GM12878 (cell line): Measurements from ENCODE around the gene BAZ1B. TPM values are rescaled to one million over a fixed set of nuclear protein-coding genes. Genes with fewer than 3 reads are reported as not detected.
A peak's percentile ranks its signal among the peaks of the same experiment; 100 is the strongest.
"Not testable (repeated sequence)": the region's sequence is repeated elsewhere in the genome, so short reads cannot be mapped to it uniquely, and the experiment has no call there.

Source experiments
- ATAC-seq: fragments of 200-7000 bp; cut with Tn5 transposase; 3 replicates; pipeline ENCODE4 v1.9.1; 2020; ENCODE audit warnings: mild to moderate bottlenecking, moderate library complexity
- BruUV-seq: library from RNA; stranded (reverse); fragments of 400-500 nt; replicated peaks from 2 replicates; lab custom pipeline; 2021; lab: Mats Ljungman, UMichigan
- CTCF ChIA-PET: fragments of 300-600 bp; sonication (Branson Sonifier 250); formaldehyde crosslinking; extraction: SDS; loops from one replicate; lab custom pipeline; 2021; ENCODE audit warnings: inconsistent platforms; lab: Yijun Ruan, JAX
- POLR2A ChIA-PET: fragments of 350-600 bp; formaldehyde crosslinking; extraction: SDS; loops from one replicate; lab custom pipeline; 2021; ENCODE audit warnings: inconsistent platforms; lab: Charles Lee
- RAD21 ChIA-PET: fragments of 300-600 bp; sonication (Branson Sonifier 250); formaldehyde crosslinking; loops from one replicate; lab custom pipeline; 2023; ENCODE audit warnings: antibody characterized with exemption; ENCODE audit not compliant: unreplicated experiment; lab: Charles Lee
- SMC1A ChIA-PET: fragments of 300-600 bp; sonication (Branson Sonifier 250); formaldehyde crosslinking; loops from one replicate; lab custom pipeline; 2023; ENCODE audit not compliant: unreplicated experiment, uncharacterized antibody; lab: Charles Lee
- DNase-seq: peaks from one replicate; pipeline ENCODE4 v3.0.0-alpha.2; 2011; ENCODE audit warnings: low read depth, low spot score
- FAIRE-seq: peaks from 3 replicates; lab custom pipeline; 2011; peaks lifted over from hg19 to GRCh38; lab: Jason Lieb, UNC
- H2AFZ ChIP-seq: 2 replicates; pipeline ENCODE4 v1.6.0; 2011; ENCODE audit warnings: low read depth, low read length, control low read depth; ENCODE audit not compliant: control insufficient read depth
- H3K27ac ChIP-seq: 2 replicates; pipeline ENCODE4 v1.5.1; 2011; ENCODE audit warnings: control low read depth; ENCODE audit not compliant: control insufficient read depth, insufficient read depth
- H3K27me3 ChIP-seq, 2 experiments: replicated peaks in 1 of 2; 2 replicates each; pipeline versions ENCODE4 v1.6.0 to v1.6.1; 2011; ENCODE audit warnings: low read length in 1 of 2; ENCODE audit not compliant: control insufficient read depth in 2 of 2, insufficient read depth in 2 of 2
- H3K36me3 ChIP-seq, 2 experiments: 2 replicates each; pipeline ENCODE4 v1.5.1; 2011; ENCODE audit warnings: low read length in 1 of 2; ENCODE audit not compliant: control insufficient read depth in 2 of 2, insufficient read depth in 2 of 2
- H3K4me1 ChIP-seq: 2 replicates; pipeline ENCODE4 v1.6.1; 2011; ENCODE audit warnings: mild to moderate bottlenecking, low read length, moderate library complexity, mixed read lengths; ENCODE audit not compliant: control insufficient read depth, insufficient read depth
- H3K4me2 ChIP-seq: 2 replicates; pipeline ENCODE4 v1.6.0; 2011; ENCODE audit warnings: control low read depth; ENCODE audit not compliant: control insufficient read depth, insufficient read depth
- H3K4me3 ChIP-seq: fragments of 200-600 bp; sonication (generic); 2 replicates; pipeline ENCODE4 v1.5.1; 2016
- H3K79me2 ChIP-seq: 2 replicates; pipeline ENCODE4 v1.6.0; 2011; ENCODE audit warnings: low read length; ENCODE audit not compliant: control insufficient read depth, insufficient read depth
- H3K9ac ChIP-seq: 2 replicates; pipeline ENCODE4 v1.8.0; 2011; ENCODE audit warnings: low read length, control low read depth, mixed read lengths; ENCODE audit not compliant: control insufficient read depth, insufficient read depth
- H3K9me3 ChIP-seq: replicated peaks from 3 replicates; pipeline ENCODE4 v1.5.1; 2011; ENCODE audit warnings: mild to moderate bottlenecking, low read length; ENCODE audit not compliant: control insufficient read depth, insufficient read depth
- H4K20me1 ChIP-seq: 2 replicates; pipeline ENCODE4 v1.6.0; 2011; ENCODE audit not compliant: control insufficient read depth, insufficient read depth
- FOXM1 ChIP-seq: IDR thresholded peaks from 2 replicates; pipeline ENCODE4 v1.6.1; 2012; ENCODE audit warnings: low read depth, mild to moderate bottlenecking, inconsistent platforms, low read length, moderate library complexity
- IKZF2 ChIP-seq, 2 experiments: fragments of 450-650 bp; IDR thresholded peaks; 2 replicates each; pipeline ENCODE4 v1.6.1; 2017; ENCODE audit warnings: mild to moderate bottlenecking in 2 of 2, moderate library complexity in 2 of 2
- PML ChIP-seq: IDR thresholded peaks from 2 replicates; pipeline ENCODE4 v1.6.1; 2012; ENCODE audit warnings: low read length, inconsistent platforms
- RAD21 ChIP-seq: IDR thresholded peaks from 2 replicates; pipeline ENCODE4 v1.6.1; 2011; ENCODE audit warnings: mild to moderate bottlenecking, low read depth, low read length, moderate library complexity; ENCODE audit not compliant: insufficient read depth
- RB1 ChIP-seq: fragments of 450-650 bp; formaldehyde crosslinking; IDR thresholded peaks from 2 replicates; pipeline ENCODE4 v1.6.1; 2017; ENCODE audit warnings: mild to moderate bottlenecking, borderline replicate concordance
- TCF7 ChIP-seq: IDR thresholded peaks from 2 replicates; pipeline ENCODE4 v1.6.1; 2014; ENCODE audit warnings: antibody characterized with exemption, borderline replicate concordance
- WGBS: methylation state at CpG from one replicate; pipeline ENCODE4 v1.1.6; 2016; ENCODE audit warnings: low lambda C conversion rate; ENCODE audit not compliant: insufficient replicate concordance, insufficient coverage; ENCODE audit errors: missing lambda C conversion rate; 5-methylcytosine and 5-hydroxymethylcytosine counted together
- in situ Hi-C: fragments of 300-500 bp; cut with MboI; formaldehyde crosslinking; loops from 9 replicates; pipeline ENCODE4 v1.14.3; 2018; ENCODE audit warnings: mixed read lengths
- intact Hi-C: fragments of 100-400 bp; cut with micrococcal nuclease; formaldehyde crosslinking; loops from one replicate; pipeline ENCODE4 v1.14.2; 2022; ENCODE audit not compliant: unreplicated experiment
- polyA plus RNA-seq, 11 experiments: library from polyadenylated mRNA; depleted of rRNA in 4 of 11; unstranded in 6 of 11; stranded (reverse) in 5 of 11; fragments of >200 nt; fragmentation: Nextera tagmentation in 4 of 11; fragmentation: Illumina TruSeq in 1 of 11; extraction: Ambion mirVana in 4 of 11; extraction: Trizol in 1 of 11; gene quantifications; 1 replicate in 1 of 11; 2 replicates in 10 of 11; pipeline versions ENCODE4 v1.2.1 to v1.2.3, GENCODE V29; 2011 to 2016; ENCODE audit warnings: inconsistent platforms in 2 of 11, missing spikeins in 2 of 11, low read depth in 1 of 11
- total RNA-seq, 4 experiments: library from RNA; depleted of rRNA in 3 of 4; stranded (reverse); fragments of >200 nt in 3 of 4; fragmentation: Illumina TruSeq in 1 of 4; extraction: Trizol in 1 of 4; gene quantifications; 2 replicates each; pipeline versions ENCODE4 v1.2.1 to v1.2.3, GENCODE V29; 2013 to 2021

The BAZ1B gene
- total and polyA plus RNA-seq, 10 of the 15 experiments (the other 5 are each of a cell fraction or from before 2014, with no cell fraction given), result 14.0 to 77.4 (median 36.2) TPM

DNA sequence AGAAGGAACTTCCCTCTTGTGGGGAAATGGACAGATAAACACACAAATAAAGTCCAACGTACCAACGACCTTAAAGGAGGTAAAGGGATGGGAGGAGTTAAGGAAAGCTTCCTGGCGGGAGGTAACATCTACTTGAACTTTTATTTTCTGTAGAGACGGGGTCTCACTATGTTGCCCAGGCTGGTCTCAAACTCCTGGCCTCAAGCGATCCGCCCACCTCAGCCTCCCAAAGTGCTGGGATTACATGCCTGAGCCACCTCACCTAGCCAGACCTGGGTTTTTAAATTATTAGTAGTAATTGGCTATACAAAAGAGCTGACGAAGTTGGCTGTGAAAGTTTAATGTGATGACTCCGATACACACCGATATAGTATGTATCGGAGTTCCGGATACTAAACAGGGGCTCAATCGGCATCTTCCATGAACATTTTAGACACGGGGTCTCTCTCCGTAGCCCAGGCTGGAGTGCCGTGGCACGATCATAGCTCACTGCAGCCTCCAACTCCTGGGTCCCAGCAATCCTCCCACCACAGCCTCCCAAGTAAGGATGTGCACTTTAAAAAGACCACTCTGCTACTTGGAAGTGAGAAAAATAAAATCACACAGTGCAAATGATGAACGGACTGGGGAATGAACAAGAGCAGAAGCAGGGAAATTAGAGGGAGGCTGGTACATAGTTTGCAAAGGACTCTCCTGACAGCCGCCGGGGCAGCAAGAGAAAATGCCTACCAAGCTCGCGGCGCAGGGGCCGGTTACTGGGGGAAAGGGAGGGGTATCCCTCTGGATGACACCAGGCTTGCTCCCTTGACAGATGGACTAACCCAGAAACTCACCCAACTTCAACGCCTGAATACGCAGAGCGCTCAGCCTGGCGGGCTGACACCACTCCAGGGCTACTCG lies 34.4 kb upstream of the BAZ1B start:
- intact Hi-C loops, result loop anchor here (1.0 to 2.0 kb wide), 2 partner anchors 22 to 34 kb away; partner anchors contain the start of genes BAZ1B and TBL2
- CTCF ChIA-PET, result interaction anchor here (1.5 to 1.8 kb wide), 2 partner anchors 31 to 35 kb away, joined by 4 to 8 read pairs; partner anchors contain the start of gene BAZ1B
- H3K79me2 ChIP-seq, result peaks cover 37% of the 10 kb centered on the region
- 14% methylated on average over 28 of the region's 28 CpGs for WGBS
- peak overlapping the region; percentile 37; the same call in 1 of the 2 replicates for H2AFZ ChIP-seq
- peaks cover 0 to 2% of the 10 kb centered on the region in 2 experiments; a peak in 1 of 4 replicates for H3K36me3 ChIP-seq
- no peaks in the 10 kb centered on the region for H3K9me3 ChIP-seq
- peak overlapping the region; percentile 97 for H3K27ac ChIP-seq
- POLR2A ChIA-PET, result interaction anchor here (0.6 to 3.7 kb wide), 6 partner anchors 9 to 38 kb away, joined by 3 to 41 read pairs (median 4); partner anchors contain the start of genes BAZ1B and TBL2
- DNase-seq (no peak), ATAC-seq (no peak), FAIRE-seq (no peak)
- BruUV-seq, result TSS peak; percentile 68
- peaks cover 18% of the 10 kb centered on the region for H3K4me1 ChIP-seq
- SMC1A ChIA-PET, result interaction anchor here (1.1 to 1.5 kb wide), 3 partner anchors 10 to 36 kb away, joined by 3 to 5 read pairs (median 4); no protein-coding TSS in a partner anchor
- H3K4me2 ChIP-seq, result peak overlapping the region; percentile 72
- no peak for TF ChIP-seq RB1
- TF ChIP-seq PML, result peak; percentile 2; the same call in 1 of the 2 replicates
- no peaks in the 10 kb centered on the region for H4K20me1 ChIP-seq
- H3K4me3 ChIP-seq, result peak overlapping the region; percentile 98
- RAD21 ChIA-PET, result interaction anchor here (1.1 to 4.1 kb wide), 6 partner anchors 9 to 35 kb away, joined by 3 to 21 read pairs (median 4); partner anchors contain the start of genes BAZ1B and TBL2
- in situ Hi-C loops, result no loop called here
- peak overlapping the region; percentile 91 for H3K9ac ChIP-seq
- no peaks in the 10 kb centered on the region for H3K27me3 ChIP-seq

- ATAC-seq, result no peak
- CTCF ChIA-PET, result interaction anchor here (0.7 to 1.8 kb wide), 3 partner anchors 11 to 34 kb away, joined by 3 to 8 read pairs (median 4); partner anchors contain the start of gene BAZ1B
- POLR2A ChIA-PET, result interaction anchor here (0.6 to 3.7 kb wide), 3 partner anchors 20 to 34 kb away, joined by 3 to 41 read pairs (median 4); partner anchors contain the start of gene BAZ1B
- TF ChIP-seq RAD21 (no peak), IKZF2 (IDR thresholded peaks at IDR 0.05) (no peak), FOXM1 (no peak), TCF7 (no peak)
- TF ChIP-seq, all 136 proteins: peak for 0
- H3K4me1 ChIP-seq, result peaks cover 17% of the 10 kb centered on the region
- SMC1A ChIA-PET, result interaction anchor here (0.8 to 1.4 kb wide), 2 partner anchors 30 kb away, joined by 3 to 5 read pairs; no protein-coding TSS in a partner anchor
- H3K36me3 ChIP-seq, result peaks cover 0 to 6% of the 10 kb centered on the region in 2 experiments; a peak in 1 of 4 replicates
- DNase-seq, result no peak
- WGBS, result 72% methylated on average over 6 of the region's 6 CpGs
- peaks cover 37% of the 10 kb centered on the region for H3K79me2 ChIP-seq
- no peak overlapping the region for H3K27ac ChIP-seq
- H2AFZ ChIP-seq, result no peak overlapping the region
- FAIRE-seq, result no peak
- intact Hi-C loops, result no loop called here
- H3K27me3 ChIP-seq, result no peaks in the 10 kb centered on the region
- H3K4me3 ChIP-seq, result peak overlapping the region; percentile 98
- no peaks in the 10 kb centered on the region for H4K20me1 ChIP-seq
- in situ Hi-C loops, result no loop called here
- peak overlapping the region; percentile 91; the same call in 1 of the 2 replicates for H3K9ac ChIP-seq
- H3K9me3 ChIP-seq, result no peaks in the 10 kb centered on the region
- BruUV-seq, result no TSS peak
- RAD21 ChIA-PET, result interaction anchor here (1.1 to 1.5 kb wide), 3 partner anchors 8 to 33 kb away, joined by 3 to 6 read pairs (median 3); partner anchors contain the start of gene TBL2
- H3K4me2 ChIP-seq, result peak overlapping the region; percentile 72
Measured at GRCh38 chr7:73555411-73555982, 33.4 kb upstream of the BAZ1B start.

- FAIRE-seq, H3K9ac ChIP-seq, in situ Hi-C loops, H3K9me3 ChIP-seq, H3K4me2 ChIP-seq, intact Hi-C loops, BruUV-seq, H3K27ac ChIP-seq, H2AFZ ChIP-seq, H4K20me1 ChIP-seq, H3K27me3 ChIP-seq, H3K4me1 ChIP-seq, DNase-seq, ATAC-seq, CTCF ChIA-PET, POLR2A ChIA-PET, H3K4me3 ChIP-seq: not testable (repeated sequence)
- ChIA-PET RAD21 (interaction anchor here (0.7 kb wide), 1 partner anchor 29 kb away, joined by 4 read pairs; no protein-coding TSS in a partner anchor), SMC1A (interaction anchor here (1.2 kb wide), 1 partner anchor 14 kb away, joined by 3 read pairs; no protein-coding TSS in a partner anchor)
- peaks cover 2 to 24% of the 10 kb centered on the region in 2 experiments for H3K36me3 ChIP-seq
- 71% methylated on average over 5 of the region's 5 CpGs for WGBS
- peaks cover 33% of the 10 kb centered on the region for H3K79me2 ChIP-seq
Measured at GRCh38 chr7:73550093-73550492, 28.0 kb upstream of the BAZ1B start.
